SU-DHL-6 (cell line): ENCODE measurements around the gene SGSM1.

Experiments used
- H2AFZ ChIP-seq: fragments of 200-600 bp; sonication (generic); 2 replicates; pipeline ENCODE4 v1.6.1; 2014; ENCODE audit warnings: low read depth, mild to moderate bottlenecking, moderate library complexity, mixed read lengths, antibody characterized with exemption, low read length; ENCODE audit not compliant: severe bottlenecking
- H3F3A ChIP-seq: fragments of 200-600 bp; shearing (Covaris generic); 2 replicates; pipeline ENCODE4 v1.6.0; 2016; ENCODE audit warnings: antibody characterized with exemption, mild to moderate bottlenecking; ENCODE audit not compliant: insufficient read depth
- H3K27ac ChIP-seq: fragments of 200-600 bp; sonication (generic); 2 replicates; pipeline ENCODE4 v1.5.1; 2016; ENCODE audit warnings: low read depth, mild to moderate bottlenecking, low read length, moderate library complexity, mixed read lengths
- H3K27me3 ChIP-seq: fragments of 200-600 bp; sonication (generic), shearing (Covaris generic); 2 replicates; pipeline ENCODE4 v1.6.0; 2014; ENCODE audit warnings: mild to moderate bottlenecking, low read length
- H3K36me3 ChIP-seq: fragments of 200-600 bp; sonication (generic); 2 replicates; pipeline ENCODE4 v1.6.1; 2014; ENCODE audit warnings: mild to moderate bottlenecking, low read length, mixed read lengths
- H3K4me2 ChIP-seq: fragments of 300-600, 200-600 bp; shearing (Covaris generic), sonication (generic); 2 replicates; pipeline ENCODE4 v1.6.0; 2014; ENCODE audit warnings: low read length, low read depth, mild to moderate bottlenecking; ENCODE audit not compliant: poor library complexity, severe bottlenecking
- H3K4me3 ChIP-seq: fragments of 200-600 bp; sonication (generic); 2 replicates; pipeline ENCODE4 v1.5.1; 2014; ENCODE audit warnings: antibody characterized with exemption, low read length, mild to moderate bottlenecking, mixed read lengths; ENCODE audit not compliant: insufficient read depth, poor library complexity, severe bottlenecking
- H3K79me2 ChIP-seq: fragments of 200-600 bp; sonication (generic); 2 replicates; pipeline ENCODE4 v1.6.1; 2014; ENCODE audit warnings: mild to moderate bottlenecking, low read length, moderate library complexity; ENCODE audit not compliant: insufficient read depth
- H3K9ac ChIP-seq: fragments of 200-600 bp; sonication (generic); 2 replicates; pipeline ENCODE4 v1.7.0; 2014; ENCODE audit warnings: mild to moderate bottlenecking, low read length
- H3K9me2 ChIP-seq: fragments of 200-600 bp; sonication (generic); replicated peaks from 2 replicates; pipeline ENCODE4 v1.6.1; 2014; ENCODE audit warnings: low read length; ENCODE audit not compliant: insufficient read depth
- H3K9me3 ChIP-seq: fragments of 200-600 bp; sonication (generic); 2 replicates; pipeline ENCODE4 v1.6.1; 2014; ENCODE audit warnings: low read length, mixed read lengths; ENCODE audit not compliant: insufficient read depth
- H4K20me1 ChIP-seq: fragments of 200-600 bp; sonication (generic); 2 replicates; pipeline ENCODE4 v1.6.1; 2014; ENCODE audit warnings: low read depth, mild to moderate bottlenecking, antibody characterized with exemption, low read length, moderate library complexity, mixed read lengths
- EZH2phosphoT487 ChIP-seq: fragments of 200-600 bp; sonication (generic), shearing (Covaris generic); conservative IDR thresholded peaks from 2 replicates; pipeline ENCODE4 v1.6.1; 2018; ENCODE audit warnings: mild to moderate bottlenecking, antibody characterized with exemption, low read length, moderate library complexity, mixed read lengths
- TF ChIP-seq, protein P1 (sequence below): fragments of 200-600 bp; sonication (generic); IDR thresholded peaks from one replicate; pipeline ENCODE4 v1.5.1; 2017; ENCODE audit warnings: antibody characterized with exemption, mild to moderate bottlenecking, low read length, moderate library complexity; ENCODE audit not compliant: insufficient read depth, poor library complexity, severe bottlenecking

The SGSM1 gene

DNA sequence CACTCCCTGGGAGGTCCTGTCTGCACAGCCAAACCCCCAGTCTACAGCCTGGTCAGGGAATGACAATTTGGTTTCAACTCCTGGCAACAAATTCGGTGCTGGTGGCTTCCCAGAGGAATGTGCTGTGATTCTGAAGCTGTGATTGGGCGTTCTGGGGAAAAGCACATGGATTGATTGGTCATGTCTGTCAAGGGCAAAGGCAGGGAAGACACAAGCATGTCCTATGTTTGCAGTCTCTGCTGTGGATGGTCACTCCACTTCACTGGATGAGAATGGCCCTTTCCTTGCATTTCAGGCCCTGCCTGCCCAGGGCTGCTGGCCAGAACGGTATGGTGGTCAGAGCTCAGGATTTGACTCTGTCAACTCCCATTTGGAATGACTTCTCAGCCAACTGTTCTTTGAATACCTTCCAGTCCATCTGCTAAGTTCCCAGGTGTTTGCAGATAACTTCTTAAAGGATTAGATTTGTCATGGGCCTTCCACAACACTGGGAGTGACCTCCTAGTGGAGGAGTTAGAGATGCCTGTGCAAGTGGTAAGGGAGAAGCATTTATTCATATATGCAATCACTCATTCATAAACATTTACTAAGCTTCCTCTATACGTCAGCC lies 42.7 kb downstream of the SGSM1 start:
- Histone ChIP-seq H3K4me3 (no peak overlapping the region), H3K4me2 (no peak overlapping the region), H3K9me2 (no peaks in the 10 kb centered on the region), H3K9ac (no peak overlapping the region), H2AFZ (no peak overlapping the region), H3K79me2 (no peaks in the 10 kb centered on the region), H3K27me3 (no peaks in the 10 kb centered on the region), H3K36me3 (no peaks in the 10 kb centered on the region), H3K27ac (no peak overlapping the region), H4K20me1 (no peaks in the 10 kb centered on the region), H3F3A (no peaks in the 10 kb centered on the region), H3K9me3 (no peaks in the 10 kb centered on the region)
- TF ChIP-seq EZH2phosphoT487, result no peak
- TF ChIP-seq, protein P1, sequence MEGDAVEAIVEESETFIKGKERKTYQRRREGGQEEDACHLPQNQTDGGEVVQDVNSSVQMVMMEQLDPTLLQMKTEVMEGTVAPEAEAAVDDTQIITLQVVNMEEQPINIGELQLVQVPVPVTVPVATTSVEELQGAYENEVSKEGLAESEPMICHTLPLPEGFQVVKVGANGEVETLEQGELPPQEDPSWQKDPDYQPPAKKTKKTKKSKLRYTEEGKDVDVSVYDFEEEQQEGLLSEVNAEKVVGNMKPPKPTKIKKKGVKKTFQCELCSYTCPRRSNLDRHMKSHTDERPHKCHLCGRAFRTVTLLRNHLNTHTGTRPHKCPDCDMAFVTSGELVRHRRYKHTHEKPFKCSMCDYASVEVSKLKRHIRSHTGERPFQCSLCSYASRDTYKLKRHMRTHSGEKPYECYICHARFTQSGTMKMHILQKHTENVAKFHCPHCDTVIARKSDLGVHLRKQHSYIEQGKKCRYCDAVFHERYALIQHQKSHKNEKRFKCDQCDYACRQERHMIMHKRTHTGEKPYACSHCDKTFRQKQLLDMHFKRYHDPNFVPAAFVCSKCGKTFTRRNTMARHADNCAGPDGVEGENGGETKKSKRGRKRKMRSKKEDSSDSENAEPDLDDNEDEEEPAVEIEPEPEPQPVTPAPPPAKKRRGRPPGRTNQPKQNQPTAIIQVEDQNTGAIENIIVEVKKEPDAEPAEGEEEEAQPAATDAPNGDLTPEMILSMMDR, result no peak

DNA sequence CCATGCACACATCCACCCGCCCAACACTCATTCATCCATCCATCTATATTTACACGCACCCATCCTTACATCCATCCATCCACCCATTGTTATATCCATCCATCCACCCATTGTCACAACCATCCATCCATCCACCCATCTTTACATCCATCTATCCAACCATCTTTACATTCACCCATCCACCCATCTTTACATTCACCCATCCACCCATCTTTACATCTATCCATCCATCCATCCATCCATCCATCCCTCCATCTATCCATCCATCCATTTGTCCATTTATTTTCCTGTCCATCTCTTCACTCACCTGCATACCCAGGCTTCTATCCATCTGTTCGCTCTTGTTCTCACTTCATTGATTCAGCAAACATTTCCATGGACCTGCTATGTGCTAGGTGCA lies 49.8 kb downstream of the SGSM1 start:
- no peaks in the 10 kb centered on the region for H3K27me3 ChIP-seq
- no peak overlapping the region for H3K27ac ChIP-seq
- no peak overlapping the region for H3K9ac ChIP-seq
- H3F3A ChIP-seq, result no peaks in the 10 kb centered on the region
- H3K4me2 ChIP-seq, result no peak overlapping the region
- no peaks in the 10 kb centered on the region for H3K36me3 ChIP-seq
- H3K4me3 ChIP-seq, result no peak overlapping the region
- H3K9me3 ChIP-seq, result no peaks in the 10 kb centered on the region
- no peak for TF ChIP-seq EZH2phosphoT487
- TF ChIP-seq, protein P1, result no peak
- no peaks in the 10 kb centered on the region for H4K20me1 ChIP-seq
- no peaks in the 10 kb centered on the region for H3K9me2 ChIP-seq
- no peaks in the 10 kb centered on the region for H3K79me2 ChIP-seq
- no peak overlapping the region for H2AFZ ChIP-seq

DNA sequence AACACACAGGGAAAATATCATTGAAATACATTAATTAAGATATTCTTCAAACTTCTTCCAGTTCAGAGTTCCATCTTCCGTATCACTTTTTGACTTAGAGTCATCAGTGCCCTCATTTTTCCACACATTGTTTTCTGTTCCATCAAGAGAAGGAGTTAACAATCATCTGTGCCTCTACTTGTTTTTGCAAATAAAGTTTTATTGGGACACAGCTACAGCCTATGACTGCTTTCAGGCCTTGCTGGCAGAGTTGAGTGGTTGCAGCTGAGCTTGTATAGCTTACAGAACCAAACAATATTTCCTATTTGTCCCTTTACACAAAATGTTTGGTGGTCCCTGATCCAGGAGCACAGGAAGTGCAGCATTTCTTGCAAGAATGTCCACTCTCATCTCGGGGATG lies 51.6 kb downstream of the SGSM1 start:
- Histone ChIP-seq H3K9me3 (no peaks in the 10 kb centered on the region), H3K4me2 (no peak overlapping the region), H4K20me1 (no peaks in the 10 kb centered on the region), H3K27me3 (no peaks in the 10 kb centered on the region), H3F3A (no peaks in the 10 kb centered on the region), H3K9me2 (no peaks in the 10 kb centered on the region), H3K4me3 (no peak overlapping the region), H2AFZ (no peak overlapping the region), H3K9ac (no peak overlapping the region), H3K79me2 (no peaks in the 10 kb centered on the region), H3K27ac (no peak overlapping the region), H3K36me3 (no peaks in the 10 kb centered on the region)
- TF ChIP-seq, protein P1, result no peak
- TF ChIP-seq EZH2phosphoT487, result no peak

DNA sequence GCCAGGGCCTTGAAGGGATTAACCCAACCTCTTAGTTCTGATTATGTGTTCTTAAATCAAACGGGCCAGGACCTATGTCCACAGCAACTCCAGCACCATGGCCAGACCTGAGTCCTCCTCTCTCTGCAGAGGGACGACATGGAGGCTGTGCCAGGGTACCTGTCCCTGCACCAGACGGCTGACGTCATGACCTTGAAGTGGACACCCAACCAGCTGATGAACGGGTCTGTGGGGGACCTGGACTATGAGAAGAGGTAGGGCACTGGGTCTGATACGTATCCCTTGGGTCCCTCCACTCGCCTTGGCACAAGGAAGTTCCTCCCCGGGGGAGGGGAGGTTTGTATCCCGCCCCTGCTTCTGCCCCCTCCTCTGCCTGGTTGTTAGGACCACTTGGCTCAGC lies 53.6 kb downstream of the SGSM1 start:
- Histone ChIP-seq H3K4me3 (no peak overlapping the region), H3K36me3 (no peaks in the 10 kb centered on the region), H4K20me1 (no peaks in the 10 kb centered on the region), H3K79me2 (no peaks in the 10 kb centered on the region), H3K9me2 (no peaks in the 10 kb centered on the region), H3K27ac (no peak overlapping the region), H3K9ac (no peak overlapping the region), H2AFZ (no peak overlapping the region), H3F3A (no peaks in the 10 kb centered on the region), H3K9me3 (no peaks in the 10 kb centered on the region), H3K4me2 (no peak overlapping the region), H3K27me3 (no peaks in the 10 kb centered on the region)
- TF ChIP-seq, protein P1, result no peak
